CD14-positive monocyte (primary cell): ENCODE results near the gene LCLAT1. TPM values are rescaled to one million over a fixed set of nuclear protein-coding genes. Genes with fewer than 3 reads are reported as not detected.
A peak's percentile ranks its signal among the peaks of the same experiment; 100 is the strongest.

ENCODE experiments used
- DNase-seq, 3 donors: peaks; one replicate each; pipeline ENCODE4 v3.0.0-alpha.2; 2011 to 2022
- H2AFZ ChIP-seq: 2 replicates; pipeline ENCODE4 v1.6.0; 2012; ENCODE audit warnings: mild to moderate bottlenecking, low read depth, low read length, inconsistent platforms; ENCODE audit not compliant: insufficient read depth, poor library complexity, severe bottlenecking
- H3K27ac ChIP-seq, 2 donors: 1 replicate in 1 of 2; 2 replicates in 1 of 2; pipeline ENCODE4 v1.5.1; 2012 to 2013; ENCODE audit warnings: low read length in 2 of 2, control low read depth in 1 of 2, inconsistent platforms in 1 of 2, low read depth in 1 of 2, mild to moderate bottlenecking in 1 of 2
- H3K27me3 ChIP-seq, 2 donors: one replicate each; pipeline versions ENCODE4 v1.6.0 to v1.6.1; 2011 to 2013; ENCODE audit warnings: low read length in 2 of 2; ENCODE audit not compliant: control insufficient read depth in 2 of 2, insufficient read depth in 2 of 2
- H3K36me3 ChIP-seq, 2 donors: replicated peaks in 1 of 2; 1 replicate in 1 of 2; 2 replicates in 1 of 2; pipeline versions ENCODE4 v1.5.1 to v1.6.1; 2012 to 2013; ENCODE audit warnings: low read length in 2 of 2, control low read depth in 1 of 2, inconsistent platforms in 1 of 2, mild to moderate bottlenecking in 1 of 2; ENCODE audit not compliant: insufficient read depth in 2 of 2, control insufficient read depth in 1 of 2
- H3K4me1 ChIP-seq, 2 donors: 1 replicate in 1 of 2; 2 replicates in 1 of 2; pipeline versions ENCODE4 v1.5.1 to v1.6.1; 2012 to 2013; ENCODE audit warnings: low read length in 2 of 2, control low read depth in 1 of 2, inconsistent platforms in 1 of 2, mild to moderate bottlenecking in 1 of 2, moderate library complexity in 1 of 2; ENCODE audit not compliant: insufficient read depth in 2 of 2, control insufficient read depth in 1 of 2
- H3K4me2 ChIP-seq: replicated peaks from 2 replicates; pipeline ENCODE3; 2012; ENCODE audit warnings: low read length, moderate library complexity, mild to moderate bottlenecking; ENCODE audit not compliant: poor library complexity, severe bottlenecking; ENCODE audit errors: extremely low read depth
- H3K4me3 ChIP-seq, 3 experiments: fragments of 200-600 bp in 1 of 3; sonication (generic) in 1 of 3; replicated peaks in 1 of 3; 1 replicate in 2 of 3; 2 replicates in 1 of 3; pipeline ENCODE4 v1.5.1; 2011 to 2013; ENCODE audit warnings: low read length in 3 of 3, mild to moderate bottlenecking in 3 of 3, control low read depth in 2 of 3, low read depth in 2 of 3, inconsistent platforms in 1 of 3, moderate library complexity in 1 of 3
- H3K79me2 ChIP-seq: 2 replicates; pipeline ENCODE4 v1.6.0; 2012; ENCODE audit warnings: mild to moderate bottlenecking, control low read depth, inconsistent platforms, low read length, moderate library complexity; ENCODE audit not compliant: insufficient read depth
- H3K9ac ChIP-seq: 2 replicates; pipeline ENCODE4 v1.6.0; 2017; ENCODE audit warnings: low read length, mild to moderate bottlenecking; ENCODE audit not compliant: insufficient read depth, poor library complexity, severe bottlenecking
- H3K9me3 ChIP-seq, 2 donors: replicated peaks in 1 of 2; 1 replicate in 1 of 2; 2 replicates in 1 of 2; pipeline versions ENCODE4 v1.5.1 to v1.6.1; 2012 to 2013; ENCODE audit warnings: low read length in 2 of 2, control low read depth in 1 of 2; ENCODE audit not compliant: control insufficient read depth in 1 of 2, insufficient read depth in 1 of 2
- H4K20me1 ChIP-seq: 2 replicates; pipeline ENCODE4 v1.6.0; 2012; ENCODE audit warnings: mild to moderate bottlenecking, low read length, control low read depth, moderate library complexity; ENCODE audit not compliant: insufficient read depth
- H3K27ac Mint-ChIP-seq, 7 donors: one replicate each; pipeline ENCODE4 v1.8.0; 2020; ENCODE audit warnings: mild to moderate bottlenecking in 7 of 7, mixed read lengths in 7 of 7, moderate library complexity in 6 of 7, inconsistent platforms in 2 of 7
- H3K27me3 Mint-ChIP-seq, 3 donors: one replicate each; pipeline ENCODE4 v1.8.0; 2021 to 2022; ENCODE audit warnings: low read depth in 3 of 3, mild to moderate bottlenecking in 3 of 3, mixed read lengths in 3 of 3, moderate library complexity in 3 of 3, inconsistent platforms in 1 of 3
- H3K36me3 Mint-ChIP-seq, 2 donors: one replicate each; pipeline ENCODE4 v1.8.0; 2020; ENCODE audit warnings: mixed read lengths in 2 of 2, inconsistent platforms in 1 of 2, mild to moderate bottlenecking in 1 of 2
- H3K4me1 Mint-ChIP-seq: one replicate; pipeline ENCODE4 v1.8.0; 2020; ENCODE audit warnings: mild to moderate bottlenecking, mixed read lengths
- H3K4me3 Mint-ChIP-seq, 2 donors: one replicate each; pipeline ENCODE4 v1.8.0; 2020; ENCODE audit warnings: mild to moderate bottlenecking in 2 of 2, mixed read lengths in 2 of 2, moderate library complexity in 1 of 2
- H3K9me3 Mint-ChIP-seq, 7 donors: one replicate each; pipeline ENCODE4 v1.8.0; 2020 to 2022; ENCODE audit warnings: mixed read lengths in 7 of 7, mild to moderate bottlenecking in 6 of 7, moderate library complexity in 6 of 7, inconsistent platforms in 2 of 7
- WGBS: methylation state at CpG from one replicate; pipeline ENCODE4 v1.1.5; 2013; ENCODE audit warnings: missing lambda C conversion rate; ENCODE audit not compliant: insufficient coverage; 5-methylcytosine and 5-hydroxymethylcytosine counted together
- intact Hi-C, 2 donors: fragments of 100-400 bp; cut with micrococcal nuclease; formaldehyde crosslinking; loops; one replicate each; pipeline versions ENCODE4 v1.15.0 to v1.15.1; 2023
- polyA plus RNA-seq, 3 donors: library from polyadenylated mRNA; depleted of rRNA in 1 of 3; unstranded in 2 of 3; stranded (reverse) in 1 of 3; fragments of 300-500 nt in 2 of 3; fragments of >200 nt in 1 of 3; fragmentation: Illumina TruSeq in 2 of 3; gene quantifications; 1 replicate in 2 of 3; 2 replicates in 1 of 3; pipeline ENCODE4 v1.2.3, GENCODE V29; 2012 to 2021
- TF ChIP-seq, protein P1 (sequence below): fragments of 200-600 bp; IDR thresholded peaks from one replicate; pipeline ENCODE4 v1.8.0; 2022; ENCODE audit warnings: antibody characterized with exemption, mild to moderate bottlenecking

Gene LCLAT1
- polyA plus RNA-seq, 3 donors: 1.2 to 5.7 (median 1.3) TPM

GRCh38 chr2:30664761-30665358 lies 217.8 kb downstream of the LCLAT1 start:
- Histone ChIP-seq H3K27me3 (no peaks in the 10 kb centered on the region), H4K20me1 (no peaks in the 10 kb centered on the region), H3K4me1 (no peaks in the 10 kb centered on the region), H3K9ac (no peak overlapping the region), H3K4me2 (no peak overlapping the region), H3K79me2 (no peaks in the 10 kb centered on the region), H3K9me3 (peaks cover 5 to 15% of the 10 kb centered on the region in 2 donors), H3K36me3 (no peaks in the 10 kb centered on the region), H2AFZ (no peak overlapping the region), H3K4me3 (no peak overlapping the region), H3K27ac (no peak overlapping the region)
- Mint-ChIP-seq H3K27me3 (peaks cover 0 to under 1% (median 0%) of the 10 kb centered on the region in 3 donors), H3K4me3 (no peak overlapping the region), H3K9me3 (peaks cover 8 to 21% (median 12%) of the 10 kb centered on the region in 7 donors), H3K4me1 (no peaks in the 10 kb centered on the region), H3K36me3 (no peaks in the 10 kb centered on the region), H3K27ac (no peak overlapping the region)
- 93% methylated on average over 6 of the region's 8 CpGs for WGBS
- intact Hi-C loops: no loop called here
- TF ChIP-seq, protein P1, sequence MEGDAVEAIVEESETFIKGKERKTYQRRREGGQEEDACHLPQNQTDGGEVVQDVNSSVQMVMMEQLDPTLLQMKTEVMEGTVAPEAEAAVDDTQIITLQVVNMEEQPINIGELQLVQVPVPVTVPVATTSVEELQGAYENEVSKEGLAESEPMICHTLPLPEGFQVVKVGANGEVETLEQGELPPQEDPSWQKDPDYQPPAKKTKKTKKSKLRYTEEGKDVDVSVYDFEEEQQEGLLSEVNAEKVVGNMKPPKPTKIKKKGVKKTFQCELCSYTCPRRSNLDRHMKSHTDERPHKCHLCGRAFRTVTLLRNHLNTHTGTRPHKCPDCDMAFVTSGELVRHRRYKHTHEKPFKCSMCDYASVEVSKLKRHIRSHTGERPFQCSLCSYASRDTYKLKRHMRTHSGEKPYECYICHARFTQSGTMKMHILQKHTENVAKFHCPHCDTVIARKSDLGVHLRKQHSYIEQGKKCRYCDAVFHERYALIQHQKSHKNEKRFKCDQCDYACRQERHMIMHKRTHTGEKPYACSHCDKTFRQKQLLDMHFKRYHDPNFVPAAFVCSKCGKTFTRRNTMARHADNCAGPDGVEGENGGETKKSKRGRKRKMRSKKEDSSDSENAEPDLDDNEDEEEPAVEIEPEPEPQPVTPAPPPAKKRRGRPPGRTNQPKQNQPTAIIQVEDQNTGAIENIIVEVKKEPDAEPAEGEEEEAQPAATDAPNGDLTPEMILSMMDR: no peak
- DNase-seq: no peak

- no peak for DNase-seq
- Mint-ChIP-seq H3K9me3 (peaks cover 13 to 26% (median 18%) of the 10 kb centered on the region in 7 donors), H3K36me3 (no peaks in the 10 kb centered on the region), H3K4me3 (no peak overlapping the region), H3K27ac (peak overlapping the region in 1 of 7 donors; percentile 52), H3K27me3 (no peaks in the 10 kb centered on the region), H3K4me1 (no peaks in the 10 kb centered on the region)
- Histone ChIP-seq H3K36me3 (no peaks in the 10 kb centered on the region), H3K4me3 (no peak overlapping the region), H3K9ac (no peak overlapping the region), H2AFZ (no peak overlapping the region), H3K27ac (no peak overlapping the region), H3K27me3 (peaks cover 0 to 2% of the 10 kb centered on the region in 2 donors), H3K79me2 (no peaks in the 10 kb centered on the region), H3K4me2 (no peak overlapping the region), H3K4me1 (no peaks in the 10 kb centered on the region), H3K9me3 (peaks cover 5 to 21% of the 10 kb centered on the region in 2 donors), H4K20me1 (no peaks in the 10 kb centered on the region)
- 71% methylated on average over 2 of the region's 3 CpGs for WGBS
- TF ChIP-seq, protein P1: no peak
- intact Hi-C loops: no loop called here
Observed at GRCh38 chr2:30665761-30666265, 218.8 kb downstream of the LCLAT1 start.
